Small intestine (tissue), 7 donors: Measurements from ENCODE around the gene LAMA5. TPM values are rescaled to one million over a fixed set of nuclear protein-coding genes. Genes with fewer than 3 reads are reported as not detected.

Source experiments
- DNase-seq, 2 donors: peaks; one replicate each; pipeline versions ENCODE4 v3.0.0 to v3.0.0-alpha.2; 2013
- FAIRE-seq: peaks from 2 replicates; lab custom pipeline; 2012; peaks lifted over from hg19 to GRCh38; lab: Jason Lieb, UNC
- H3K27ac ChIP-seq, 3 donors: one replicate each; pipeline ENCODE4 v1.5.1; 2013; ENCODE audit warnings: low read length in 2 of 3, mild to moderate bottlenecking in 2 of 3, control low read depth in 1 of 3, inconsistent platforms in 1 of 3, low read depth in 1 of 3, moderate library complexity in 1 of 3
- H3K27me3 ChIP-seq, 3 donors: one replicate each; pipeline ENCODE4 v1.6.1; 2013; ENCODE audit warnings: low read length in 3 of 3, inconsistent platforms in 1 of 3; ENCODE audit not compliant: control insufficient read depth in 3 of 3, insufficient read depth in 3 of 3
- H3K36me3 ChIP-seq, 3 donors: one replicate each; pipeline ENCODE4 v1.6.1; 2013; ENCODE audit warnings: low read length in 3 of 3, inconsistent platforms in 1 of 3, low read depth in 1 of 3, mild to moderate bottlenecking in 1 of 3, moderate library complexity in 1 of 3; ENCODE audit not compliant: control insufficient read depth in 3 of 3, insufficient read depth in 2 of 3
- H3K4me1 ChIP-seq, 3 donors: one replicate each; pipeline ENCODE4 v1.6.1; 2013; ENCODE audit warnings: low read length in 2 of 3, inconsistent platforms in 1 of 3, low read depth in 1 of 3, mild to moderate bottlenecking in 1 of 3, moderate library complexity in 1 of 3; ENCODE audit not compliant: control insufficient read depth in 3 of 3, insufficient read depth in 2 of 3
- H3K4me3 ChIP-seq, 3 donors: one replicate each; pipeline ENCODE4 v1.5.1; 2013; ENCODE audit warnings: low read length in 3 of 3, control low read depth in 1 of 3, inconsistent platforms in 1 of 3, low read depth in 1 of 3, mild to moderate bottlenecking in 1 of 3, moderate library complexity in 1 of 3
- H3K9me3 ChIP-seq, 2 donors: one replicate each; pipeline ENCODE4 v1.6.1; 2013; ENCODE audit warnings: low read depth in 1 of 2, low read length in 1 of 2; ENCODE audit not compliant: control insufficient read depth in 2 of 2, insufficient read depth in 1 of 2
- WGBS, 3 donors: extraction: QIAGEN DNeasy Blood & Tissue Kit; methylation state at CpG; one replicate each; pipeline ENCODE4 v1.1.7; 2013; 5-methylcytosine and 5-hydroxymethylcytosine counted together
- polyA plus RNA-seq, 4 donors: library from polyadenylated mRNA; stranded (reverse) in 3 of 4; unstranded in 1 of 4; fragments of 200-250 nt in 3 of 4; fragments of 120-200 nt in 1 of 4; gene quantifications; one replicate each; pipeline versions ENCODE4 v1.2.1 to v1.2.3, GENCODE V29; 2013
- donor health status: healthy with polysubstance abuse.
- donor health status: control.
- donor health status: control.
- donor health status: Bipolar disorder and iron deficiency.
- donor health status: healthy.

The LAMA5 gene
- polyA plus RNA-seq, 4 donors: 1.3 to 62.8 (median 23.0) TPM

DNA sequence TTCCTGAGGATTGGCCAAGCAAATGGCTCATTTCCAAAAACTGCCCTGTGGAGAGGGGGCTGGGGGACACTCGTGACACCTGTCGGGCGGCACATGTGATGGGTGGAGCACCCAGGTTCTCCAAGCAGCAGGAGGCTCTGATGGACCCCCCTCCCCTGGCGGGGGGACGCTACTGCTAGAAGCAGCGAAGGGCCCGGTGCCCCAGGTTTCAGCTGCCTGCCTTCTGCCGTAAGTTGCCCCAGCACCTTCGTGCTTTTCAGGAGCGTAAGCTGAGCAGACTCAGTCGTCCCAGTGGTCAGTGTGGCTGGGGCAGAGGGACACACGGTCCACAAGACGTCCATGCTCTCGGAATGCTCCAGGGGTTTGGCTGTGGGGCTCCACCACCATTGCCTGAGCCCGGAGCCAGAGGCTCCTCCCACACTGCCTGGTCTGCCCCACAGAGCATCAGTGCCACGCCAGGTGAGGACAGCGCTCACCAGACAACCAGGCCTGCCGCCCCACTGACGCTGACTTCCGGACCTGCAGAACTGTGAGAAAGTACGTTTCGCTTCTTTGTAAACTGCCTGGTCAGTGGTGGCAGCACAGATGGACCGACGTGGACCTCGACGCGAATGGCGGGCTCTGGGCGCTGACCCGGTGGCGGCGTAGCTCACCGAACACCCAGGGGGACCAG lies 68.4 kb downstream of the LAMA5 start:
- H3K36me3 ChIP-seq: peaks cover 8 to 48% (median 11%) of the 10 kb centered on the region in 3 donors
- 91 to 94% (median 92%) methylated on average over 32 to 33 of the region's 33 CpGs for WGBS, 3 donors

DNA sequence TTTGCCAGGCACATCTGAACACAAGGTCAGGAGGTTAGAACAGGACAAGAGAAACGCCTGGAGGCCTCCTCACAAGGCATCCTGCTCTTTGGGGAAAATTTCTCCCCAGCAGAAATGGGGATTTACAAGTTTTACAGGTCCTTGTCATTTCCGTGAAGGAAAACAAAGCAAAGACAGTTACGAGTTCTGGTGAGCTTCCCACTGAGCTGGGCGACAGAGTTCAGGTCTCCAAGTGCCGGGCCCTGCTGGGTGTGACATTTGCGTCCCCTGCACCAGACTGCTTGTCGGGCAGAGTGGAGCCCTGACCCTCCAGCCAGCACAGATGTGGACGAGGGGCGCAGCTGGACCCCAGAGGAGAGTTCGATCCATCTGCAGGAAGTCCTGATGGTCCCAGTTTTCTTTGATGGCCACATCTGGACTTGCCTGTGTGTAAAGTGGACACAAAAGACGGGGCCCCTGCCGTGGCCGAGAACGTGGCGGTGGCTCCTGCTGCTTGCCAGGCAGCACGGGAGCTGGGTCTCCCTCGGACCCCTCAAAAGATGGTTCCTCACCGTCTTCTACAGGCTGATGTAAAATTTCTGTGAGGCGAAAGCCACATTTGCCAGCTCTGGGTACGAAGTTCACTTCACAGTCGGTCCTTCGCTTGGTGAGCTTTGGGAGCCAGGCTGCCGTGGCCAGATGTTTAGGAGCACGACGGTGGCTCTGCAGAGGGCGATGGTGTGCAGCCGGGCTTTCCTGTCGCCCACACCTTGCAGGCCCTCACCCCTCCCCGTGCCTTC lies 69.5 kb downstream of the LAMA5 start:
- Histone ChIP-seq H3K4me1 (no peaks in the 10 kb centered on the region), H3K4me3 (no peak overlapping the region), H3K9me3 (no peaks in the 10 kb centered on the region), H3K27ac (no peak overlapping the region), H3K36me3 (peaks cover 8 to 53% (median 11%) of the 10 kb centered on the region in 3 donors), H3K27me3 (no peaks in the 10 kb centered on the region)
- FAIRE-seq (no peak), DNase-seq (peak in 1 of 2 donors; percentile 15)
- WGBS, 3 donors: 65 to 78% (median 65%) methylated on average over 29 of the region's 29 CpGs

More for the DNA sequence above, 68.4 kb downstream of the LAMA5 start:
- no peak for DNase-seq
- no peak overlapping the region for H3K27ac ChIP-seq
- H3K27me3 ChIP-seq: no peaks in the 10 kb centered on the region
- FAIRE-seq: no peak
- H3K9me3 ChIP-seq: no peaks in the 10 kb centered on the region
- H3K4me3 ChIP-seq: no peak overlapping the region
- no peaks in the 10 kb centered on the region for H3K4me1 ChIP-seq

DNA sequence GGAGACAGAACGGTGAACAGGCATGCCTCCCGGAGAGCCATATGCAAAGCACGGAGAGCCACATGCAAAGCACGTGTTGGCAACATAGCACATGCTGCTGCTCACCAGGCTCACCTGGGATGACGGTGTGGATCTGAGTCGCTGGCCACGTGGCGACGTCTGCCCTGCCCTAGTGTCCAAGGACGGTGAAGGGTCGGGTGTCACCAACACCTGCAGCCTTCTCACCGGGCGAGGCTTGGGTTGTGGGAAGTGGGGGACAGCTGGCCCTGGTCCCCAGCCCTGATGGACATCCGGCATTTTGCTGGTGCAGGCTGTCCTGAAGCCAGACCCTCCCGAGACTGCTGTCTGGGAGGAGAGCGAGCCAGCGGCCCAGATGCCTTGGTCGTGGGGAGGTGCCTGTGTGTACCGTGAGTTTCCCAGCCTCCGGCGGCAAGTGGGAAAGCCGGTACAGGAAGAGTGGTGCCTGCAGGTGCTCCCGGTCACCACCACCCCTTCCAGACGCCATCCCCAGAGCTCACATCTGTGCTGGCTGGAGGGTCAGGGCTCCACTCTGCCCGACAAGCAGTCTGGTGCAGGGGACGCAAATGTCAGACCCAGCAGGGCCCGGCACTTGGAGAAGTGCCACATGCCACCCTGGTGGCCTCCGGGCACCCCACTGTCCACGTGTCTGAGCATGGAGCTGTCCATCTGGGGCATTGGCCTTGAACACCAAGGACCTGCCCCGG lies 70.2 kb downstream of the LAMA5 start:
- DNase-seq (no peak), FAIRE-seq (no peak)
- Histone ChIP-seq H3K4me3 (no peak overlapping the region), H3K27me3 (no peaks in the 10 kb centered on the region), H3K27ac (no peak overlapping the region), H3K4me1 (no peaks in the 10 kb centered on the region), H3K36me3 (peaks cover 8 to 58% (median 14%) of the 10 kb centered on the region in 3 donors), H3K9me3 (no peaks in the 10 kb centered on the region)
- 86 to 89% (median 87%) methylated on average over 29 to 30 of the region's 30 CpGs for WGBS, 3 donors

DNA sequence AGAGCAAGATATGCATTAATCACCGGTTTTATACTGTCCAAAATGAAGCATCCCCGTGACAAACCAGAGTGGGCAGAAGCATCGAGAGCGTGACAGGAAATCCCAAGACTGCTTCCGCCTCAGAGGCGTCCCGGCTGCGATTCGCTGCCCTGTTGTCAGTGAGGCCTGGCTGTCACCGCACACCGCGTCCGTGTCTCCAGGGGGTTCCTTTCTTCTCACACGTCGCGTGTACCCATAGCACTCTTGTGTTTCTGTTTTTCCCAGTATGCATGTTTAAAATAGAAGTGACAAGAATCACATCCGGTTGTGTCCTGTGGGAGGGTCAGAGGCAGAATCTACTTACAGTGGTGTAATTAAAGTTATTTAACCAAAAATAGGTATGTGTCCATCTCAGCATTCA lies 72.6 kb downstream of the LAMA5 start:
- H3K4me3 ChIP-seq: no peak overlapping the region
- no peaks in the 10 kb centered on the region for H3K4me1 ChIP-seq
- no peaks in the 10 kb centered on the region for H3K27me3 ChIP-seq
- FAIRE-seq: no peak
- DNase-seq: no peak
- H3K9me3 ChIP-seq: no peaks in the 10 kb centered on the region
- WGBS, 3 donors: 87 to 92% (median 90%) methylated on average over 17 of the region's 17 CpGs
- H3K36me3 ChIP-seq: peaks cover 8 to 67% (median 18%) of the 10 kb centered on the region in 3 donors
- H3K27ac ChIP-seq: no peak overlapping the region

DNA sequence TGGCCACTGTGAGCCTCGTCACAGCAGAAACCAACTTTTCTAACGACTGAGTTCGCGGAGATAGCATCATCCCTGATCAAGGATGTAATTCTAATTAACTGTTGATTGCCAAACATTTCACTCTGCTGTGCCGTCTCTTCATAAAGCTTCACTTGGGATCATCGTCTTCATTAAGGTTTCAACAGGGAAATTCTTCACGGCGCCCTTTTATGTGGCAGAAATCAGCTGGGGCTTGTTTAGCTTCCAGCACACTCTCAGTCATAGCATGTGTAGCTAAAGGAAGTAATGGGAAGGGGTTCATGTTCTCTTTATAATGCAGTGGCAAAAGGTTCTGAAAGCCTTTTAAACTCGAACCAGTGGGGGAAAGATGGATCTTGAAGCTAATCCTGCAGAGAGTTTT lies 73.2 kb downstream of the LAMA5 start:
- Histone ChIP-seq H3K4me3 (no peak overlapping the region), H3K9me3 (no peaks in the 10 kb centered on the region), H3K27me3 (no peaks in the 10 kb centered on the region), H3K4me1 (no peaks in the 10 kb centered on the region), H3K36me3 (peaks cover 6 to 70% (median 20%) of the 10 kb centered on the region in 3 donors), H3K27ac (no peak overlapping the region)
- FAIRE-seq: no peak
- DNase-seq: no peak
- 87 to 91% (median 88%) methylated on average over 9 of the region's 9 CpGs for WGBS, 3 donors

DNA sequence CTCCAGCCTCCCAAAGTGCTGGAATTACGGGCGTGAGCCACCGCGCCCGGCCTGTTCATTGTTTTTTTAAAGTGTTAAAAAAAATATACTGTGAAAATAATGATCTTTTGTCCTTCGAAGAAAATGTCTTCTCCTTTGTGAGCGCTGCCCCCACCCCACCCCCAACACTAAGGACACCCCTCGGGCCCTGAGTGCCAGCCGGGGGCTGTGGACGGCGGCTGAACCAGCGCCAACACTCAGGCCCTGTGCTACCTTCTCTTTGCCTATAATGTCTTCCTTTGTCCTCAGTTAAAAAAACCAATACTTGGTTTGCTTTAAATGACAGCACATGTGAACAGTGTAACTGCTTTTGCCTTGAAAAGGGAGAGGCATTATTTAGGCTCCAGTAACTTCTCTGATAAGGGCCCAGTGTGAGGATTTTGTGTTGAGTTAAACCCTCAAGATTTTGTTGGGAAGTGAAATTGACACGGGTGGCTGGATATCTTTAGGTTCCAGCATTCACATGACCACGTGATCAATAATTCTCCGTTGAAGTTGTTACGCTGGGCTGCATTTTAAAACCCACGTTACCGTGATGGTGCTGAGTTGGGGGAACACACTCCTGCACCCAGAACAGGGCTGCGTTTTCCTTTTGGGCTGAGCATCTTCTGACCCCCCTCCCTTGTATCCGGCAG lies 73.9 kb downstream of the LAMA5 start:
- Histone ChIP-seq H3K9me3 (no peaks in the 10 kb centered on the region), H3K27me3 (no peaks in the 10 kb centered on the region), H3K27ac (no peak overlapping the region), H3K4me1 (no peaks in the 10 kb centered on the region), H3K4me3 (no peak overlapping the region), H3K36me3 (peaks cover 6 to 72% (median 24%) of the 10 kb centered on the region in 3 donors)
- FAIRE-seq (no peak), DNase-seq (no peak)
- WGBS, 3 donors: 91 to 93% (median 92%) methylated on average over 20 of the region's 20 CpGs

DNA sequence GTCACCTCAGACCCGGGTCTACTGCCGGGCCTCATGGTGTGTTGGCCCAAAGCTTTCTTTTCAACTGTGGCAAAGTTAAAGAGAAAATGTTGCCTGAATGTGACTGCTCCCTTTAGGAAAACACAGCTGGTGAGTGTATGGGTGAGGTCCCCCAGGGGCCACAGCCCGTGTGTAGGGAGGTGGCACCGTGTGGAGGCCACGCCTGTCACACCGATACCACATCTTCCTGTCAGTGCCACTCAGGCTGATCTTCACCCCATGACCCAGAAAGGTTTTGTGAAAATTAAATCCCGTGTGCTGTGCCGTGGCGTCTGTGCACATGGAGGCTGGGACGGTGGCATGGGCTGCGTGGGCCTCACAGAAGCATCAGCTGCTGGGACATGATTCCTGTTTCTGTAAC lies 75.0 kb downstream of the LAMA5 start:
- FAIRE-seq (no peak), DNase-seq (no peak)
- no peaks in the 10 kb centered on the region for H3K9me3 ChIP-seq
- no peaks in the 10 kb centered on the region for H3K4me1 ChIP-seq
- H3K4me3 ChIP-seq: no peak overlapping the region
- WGBS, 3 donors: 85 to 88% (median 86%) methylated on average over 11 of the region's 11 CpGs
- no peak overlapping the region for H3K27ac ChIP-seq
- no peaks in the 10 kb centered on the region for H3K27me3 ChIP-seq
- H3K36me3 ChIP-seq: peaks cover 6 to 78% (median 24%) of the 10 kb centered on the region in 3 donors
